ENCODE data around the gene CUBN.

Gene CUBN

DNA sequence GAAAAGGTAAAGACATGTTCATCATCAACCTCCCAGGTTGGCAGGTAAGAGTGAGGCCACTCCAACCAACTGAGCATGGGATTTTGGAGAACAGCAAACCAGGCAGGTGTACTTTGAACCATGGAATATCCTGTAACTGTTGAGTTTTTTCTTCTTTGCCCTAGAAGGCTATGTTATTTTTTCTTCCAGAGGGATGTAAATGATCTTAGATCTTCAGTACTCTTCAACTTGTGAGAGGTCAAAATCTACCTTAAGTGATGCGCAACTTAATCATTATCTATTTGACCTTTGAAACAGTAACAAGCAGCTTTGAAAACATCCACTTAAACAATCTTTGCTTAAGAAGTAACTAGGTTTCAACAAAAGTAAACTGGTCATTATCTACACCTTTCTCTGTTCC lies at the start of gene CUBN:
CUBN (minus strand) TSS at position 71 of the 400 bp plus-strand sequence; CDS start at position 25, 46 bp downstream.
- no peak for DNase-seq (ENCODE audit: low read depth in 2 of 2)

GRCh38 chr10:17179002-17179401 lies 49.4 kb upstream of the CUBN start:
- no peak for DNase-seq (ENCODE audit: low read depth in 2 of 2)

DNA sequence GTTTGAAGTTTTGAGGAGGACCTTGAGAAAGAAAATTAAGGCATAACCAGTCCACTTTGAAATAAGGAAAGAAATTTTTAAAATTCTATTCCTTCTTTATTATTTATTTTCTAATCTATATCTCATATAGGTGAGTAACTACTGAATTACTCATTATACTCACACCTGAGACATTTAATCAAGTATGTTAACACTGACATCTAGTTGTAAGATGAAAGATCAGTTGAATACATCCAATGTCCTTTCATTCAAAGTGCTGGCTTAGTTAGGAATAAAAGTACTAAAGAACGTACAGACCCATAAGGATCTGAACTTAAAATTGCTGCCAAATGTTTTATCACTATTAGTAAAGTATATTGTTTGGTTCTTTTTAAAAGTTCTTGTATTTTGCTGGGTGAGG lies 48.4 kb upstream of the CUBN start:
- no peak for DNase-seq (ENCODE audit: low read depth in 2 of 2)

DNA sequence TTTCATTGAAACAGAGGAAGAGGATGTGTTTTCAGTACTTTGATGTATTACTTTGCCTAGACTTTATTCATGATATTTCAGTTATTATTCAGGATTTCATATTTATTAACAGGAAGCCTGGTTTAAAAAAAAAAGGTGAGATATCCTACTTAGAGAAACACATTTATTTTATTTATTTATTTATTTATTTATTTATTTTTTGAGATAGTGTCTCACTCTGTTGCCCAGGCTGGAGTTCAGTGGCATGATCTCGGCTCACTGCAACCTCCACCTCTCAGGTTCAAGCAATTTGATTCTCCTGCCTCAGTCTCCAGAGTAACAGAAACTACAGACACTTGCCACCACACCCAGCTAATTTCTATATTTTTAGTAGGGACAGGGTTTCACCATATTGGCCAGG lies 47.4 kb upstream of the CUBN start:
- DNase-seq (ENCODE audit: low read depth in 2 of 2): no peak

- DNase-seq (ENCODE audit: low read depth in 2 of 2): no peak
Measured at GRCh38 chr10:17176091-17176490, 46.5 kb upstream of the CUBN start.

- DNase-seq (ENCODE audit: low read depth in 2 of 2): no peak
Measured at GRCh38 chr10:17175551-17175950, 45.9 kb upstream of the CUBN start.

GRCh38 chr10:17174626-17175025 lies 45.0 kb upstream of the CUBN start:
- DNase-seq (ENCODE audit: low read depth in 2 of 2): no peak

GRCh38 chr10:17171141-17171641 lies 41.6 kb upstream of the CUBN start:
- DNase-seq (ENCODE audit: low read depth in 2 of 2): no peak

GRCh38 chr10:17169803-17170202 lies 40.2 kb upstream of the CUBN start:
- no peak for DNase-seq (ENCODE audit: low read depth in 2 of 2)

DNA sequence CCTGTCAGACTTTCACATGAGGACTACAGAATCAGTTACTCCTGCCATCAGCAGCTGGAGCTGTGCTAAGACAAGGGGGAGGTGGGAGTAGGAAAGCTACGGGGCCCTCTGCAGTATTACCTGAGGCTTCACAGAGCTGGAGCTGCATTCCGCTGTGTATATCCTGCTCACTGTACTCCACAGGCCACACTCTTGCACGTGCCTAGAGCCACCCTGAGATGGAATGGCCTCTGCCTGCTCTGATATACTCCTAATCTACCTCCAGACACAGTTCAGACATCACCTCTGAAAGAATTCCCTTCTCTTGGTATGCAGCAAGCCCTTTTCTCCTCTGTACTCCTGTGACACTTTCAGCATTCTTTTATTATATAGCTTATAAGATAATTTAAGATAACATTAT lies 37.1 kb upstream of the CUBN start:
- no peak for DNase-seq (ENCODE audit: low read depth in 2 of 2)

GRCh38 chr10:17162828-17163227 lies 33.2 kb upstream of the CUBN start:
- no peak for DNase-seq (ENCODE audit: low read depth in 2 of 2)

- no peak for DNase-seq (ENCODE audit: low read depth in 2 of 2)
Measured at GRCh38 chr10:17161775-17162174, 32.2 kb upstream of the CUBN start.

DNA sequence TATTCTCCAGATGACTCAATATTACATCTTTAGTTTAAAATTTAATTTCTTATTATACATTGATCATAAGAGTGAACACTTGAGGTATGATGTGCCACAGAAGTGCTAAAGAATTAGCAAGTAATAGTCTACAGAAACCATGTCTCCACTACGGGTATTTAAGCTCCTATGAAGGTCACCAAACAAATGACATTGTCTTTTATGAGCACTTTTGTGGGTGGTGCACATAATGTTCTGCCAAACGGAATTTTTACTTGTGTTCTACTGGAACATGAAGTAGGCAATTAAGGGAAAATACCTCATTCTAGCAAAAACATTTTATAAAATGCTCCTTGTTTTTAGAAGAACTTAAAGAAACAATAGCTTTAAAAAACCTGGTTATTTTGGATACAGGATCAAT lies 27.4 kb upstream of the CUBN start:
- DNase-seq (ENCODE audit: low read depth in 2 of 2): no peak

- no peak for DNase-seq (ENCODE audit: low read depth in 2 of 2)
Measured at GRCh38 chr10:17155826-17156225, 26.2 kb upstream of the CUBN start.

GRCh38 chr10:17154116-17154515 lies 24.5 kb upstream of the CUBN start:
- no peak for DNase-seq (ENCODE audit: low read depth in 2 of 2)

- DNase-seq (ENCODE audit: low read depth in 2 of 2): no peak
Measured at GRCh38 chr10:17153321-17153720, 23.7 kb upstream of the CUBN start.

GRCh38 chr10:17151716-17152115 lies 22.1 kb upstream of the CUBN start:
- DNase-seq (ENCODE audit: low read depth in 2 of 2): no peak

DNA sequence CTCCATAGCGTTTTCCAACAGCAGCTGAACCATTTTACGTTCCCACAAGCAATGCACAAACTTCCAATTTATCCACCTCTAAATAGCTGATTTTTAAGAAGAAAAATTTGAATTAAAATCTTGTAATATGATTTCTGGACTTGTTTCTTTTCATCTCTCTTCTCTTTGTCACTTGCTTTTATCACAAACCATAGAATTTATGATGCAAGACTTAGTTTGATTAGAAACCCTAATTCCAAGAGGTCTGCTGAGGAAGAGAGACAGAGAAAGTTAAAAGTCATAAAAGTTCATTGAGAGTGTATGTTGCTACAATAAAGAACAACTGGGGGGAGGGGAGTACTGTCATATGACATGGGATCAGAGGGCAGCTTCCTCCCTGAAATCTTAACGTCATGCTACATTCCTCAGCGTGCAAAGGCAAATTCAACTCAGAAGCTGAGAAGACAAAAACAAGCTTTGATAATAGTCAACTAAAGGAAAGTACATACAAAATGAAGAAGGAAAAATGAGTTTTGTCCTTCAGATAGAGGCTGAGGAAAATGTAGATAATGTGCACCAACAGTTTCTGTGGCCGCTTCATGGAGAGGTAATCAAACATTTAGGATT lies 18.4 kb upstream of the CUBN start:
- DNase-seq (ENCODE audit: low read depth in 2 of 2): no peak

DNA sequence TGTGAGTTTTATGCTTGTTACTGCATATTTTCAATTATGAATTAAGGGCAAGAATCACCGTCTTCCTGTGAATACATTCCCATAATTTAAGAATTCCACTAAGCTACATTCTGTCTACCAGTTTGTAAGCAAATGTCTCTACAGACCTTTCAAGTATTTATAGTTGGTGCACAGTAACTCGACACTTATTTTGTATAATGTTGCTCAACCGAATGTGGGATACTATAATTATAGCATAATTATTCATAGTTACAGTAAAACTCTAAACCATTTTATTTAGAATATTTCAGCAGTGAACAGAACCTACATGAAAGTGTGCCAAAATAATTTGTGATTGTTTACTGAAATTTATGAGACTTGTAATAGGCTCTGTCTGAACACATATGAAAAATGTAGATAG lies 17.3 kb upstream of the CUBN start:
- DNase-seq (ENCODE audit: low read depth in 2 of 2): no peak

DNA sequence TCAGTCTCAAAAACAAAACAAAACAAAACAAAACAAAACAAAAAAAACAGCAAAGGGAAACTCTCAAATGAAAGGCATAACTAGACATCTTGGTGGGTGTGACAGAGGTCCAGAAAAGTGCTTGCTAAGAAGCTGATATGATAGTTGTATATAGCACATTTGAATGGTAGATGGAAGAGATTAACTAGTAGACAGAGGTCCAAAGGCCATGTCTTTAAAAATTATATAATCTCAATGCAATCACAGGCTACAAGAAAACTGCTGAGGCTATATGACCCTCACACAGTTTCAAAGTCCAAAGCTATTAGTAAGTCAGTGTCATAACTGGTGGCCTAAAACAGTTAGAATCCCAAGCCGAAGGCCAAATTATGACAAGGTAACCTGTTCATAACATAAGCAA lies 15.6 kb upstream of the CUBN start:
- DNase-seq (ENCODE audit: low read depth in 2 of 2): no peak

GRCh38 chr10:17144757-17145156 lies 15.1 kb upstream of the CUBN start:
- DNase-seq (ENCODE audit: low read depth in 2 of 2): peak; percentile 41 to 42

- no peak for DNase-seq (ENCODE audit: low read depth in 2 of 2)
Measured at GRCh38 chr10:17144032-17144431, 14.4 kb upstream of the CUBN start.

DNA sequence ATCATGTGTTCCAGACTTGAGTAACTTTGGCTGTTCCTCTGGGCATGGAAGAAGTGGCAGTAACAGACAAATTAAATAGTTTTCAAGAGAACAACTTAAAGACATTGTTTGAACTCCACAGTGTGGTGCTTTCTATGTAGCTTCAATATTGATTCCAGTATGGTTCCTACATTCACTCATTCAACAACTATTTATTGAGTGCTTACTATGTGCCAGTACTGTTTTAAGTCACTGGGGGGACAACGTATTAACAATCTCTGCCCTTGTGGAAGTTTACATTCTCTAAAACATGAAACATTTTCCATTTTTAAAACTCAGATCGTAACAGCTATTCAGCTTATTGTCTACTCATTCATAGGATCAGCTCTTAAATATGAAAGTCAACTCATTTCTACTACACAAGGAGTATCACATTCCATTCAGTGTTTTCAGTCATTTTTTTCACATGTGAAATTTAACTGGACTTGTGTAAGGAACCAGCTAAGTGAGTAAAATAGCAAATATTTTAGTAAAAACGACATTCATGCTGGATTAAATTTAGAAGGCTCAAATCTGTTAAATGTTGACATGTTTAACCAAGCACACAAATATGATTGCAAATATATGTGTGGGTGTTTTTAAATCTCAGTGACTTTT lies 13.6 kb upstream of the CUBN start:
- DNase-seq (ENCODE audit: low read depth in 2 of 2): no peak

All from stimulated activated CD8-positive, alpha-beta memory T cell treated with anti-CD3 and anti-CD28 coated beads, Interleukin-15, amount 100 ng/mL, for 48 hours (primary cell).